ENCODE results near the gene CLSTN2. TPM values are rescaled to one million over a fixed set of nuclear protein-coding genes. Genes with fewer than 3 reads are reported as not detected.

The CLSTN2 gene
- total RNA-seq, 1 experiment from 2014 or later = 0.07 TPM

DNA sequence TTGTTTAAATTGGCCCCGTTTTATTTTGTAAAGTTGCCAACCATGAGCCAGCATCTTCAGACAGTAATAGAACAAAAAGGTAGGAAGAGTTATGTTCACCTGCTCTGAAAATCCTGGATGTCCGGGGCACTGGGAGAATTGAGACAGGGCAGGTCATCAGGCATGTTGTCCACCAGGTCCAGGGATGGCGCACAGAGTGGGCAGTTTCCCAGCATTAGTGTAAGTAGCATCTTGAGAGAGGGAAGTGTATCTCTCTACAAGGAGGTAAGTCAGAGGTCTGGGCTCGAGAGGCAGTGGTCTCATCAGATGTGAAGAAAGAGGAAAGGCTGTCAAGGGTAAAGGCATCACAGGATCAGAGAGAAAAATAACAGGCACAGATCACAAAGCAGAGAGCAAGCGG is 339.4 kb downstream of the CLSTN2 start:
- BruUV-seq (replicated peaks) = no TSS peak
- DNase-seq = no peak
- Mint-ChIP-seq H3K27ac (ENCODE audit: unreplicated experiment) (no peak overlapping the region), H3K4me1 (ENCODE audit: low read depth, unreplicated experiment) (no peaks in the 10 kb centered on the region), H3K36me3 (ENCODE audit: insufficient read depth, unreplicated experiment) (no peaks in the 10 kb centered on the region), H3K4me3 (ENCODE audit: low read depth, unreplicated experiment) (no peak overlapping the region), H3K9me3 (ENCODE audit: low read depth, unreplicated experiment) (no peaks in the 10 kb centered on the region), H3K27me3 (ENCODE audit: unreplicated experiment) (peaks cover 80% of the 10 kb centered on the region)
- intact Hi-C loops (cut with micrococcal nuclease; ENCODE audit: unreplicated experiment) = no loop called here
- CTCF ChIA-PET = no interaction called here
- TF ChIP-seq, protein P1, sequence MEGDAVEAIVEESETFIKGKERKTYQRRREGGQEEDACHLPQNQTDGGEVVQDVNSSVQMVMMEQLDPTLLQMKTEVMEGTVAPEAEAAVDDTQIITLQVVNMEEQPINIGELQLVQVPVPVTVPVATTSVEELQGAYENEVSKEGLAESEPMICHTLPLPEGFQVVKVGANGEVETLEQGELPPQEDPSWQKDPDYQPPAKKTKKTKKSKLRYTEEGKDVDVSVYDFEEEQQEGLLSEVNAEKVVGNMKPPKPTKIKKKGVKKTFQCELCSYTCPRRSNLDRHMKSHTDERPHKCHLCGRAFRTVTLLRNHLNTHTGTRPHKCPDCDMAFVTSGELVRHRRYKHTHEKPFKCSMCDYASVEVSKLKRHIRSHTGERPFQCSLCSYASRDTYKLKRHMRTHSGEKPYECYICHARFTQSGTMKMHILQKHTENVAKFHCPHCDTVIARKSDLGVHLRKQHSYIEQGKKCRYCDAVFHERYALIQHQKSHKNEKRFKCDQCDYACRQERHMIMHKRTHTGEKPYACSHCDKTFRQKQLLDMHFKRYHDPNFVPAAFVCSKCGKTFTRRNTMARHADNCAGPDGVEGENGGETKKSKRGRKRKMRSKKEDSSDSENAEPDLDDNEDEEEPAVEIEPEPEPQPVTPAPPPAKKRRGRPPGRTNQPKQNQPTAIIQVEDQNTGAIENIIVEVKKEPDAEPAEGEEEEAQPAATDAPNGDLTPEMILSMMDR (IDR thresholded peaks at IDR 0.05; ENCODE audit: unreplicated experiment) = no peak

DNA sequence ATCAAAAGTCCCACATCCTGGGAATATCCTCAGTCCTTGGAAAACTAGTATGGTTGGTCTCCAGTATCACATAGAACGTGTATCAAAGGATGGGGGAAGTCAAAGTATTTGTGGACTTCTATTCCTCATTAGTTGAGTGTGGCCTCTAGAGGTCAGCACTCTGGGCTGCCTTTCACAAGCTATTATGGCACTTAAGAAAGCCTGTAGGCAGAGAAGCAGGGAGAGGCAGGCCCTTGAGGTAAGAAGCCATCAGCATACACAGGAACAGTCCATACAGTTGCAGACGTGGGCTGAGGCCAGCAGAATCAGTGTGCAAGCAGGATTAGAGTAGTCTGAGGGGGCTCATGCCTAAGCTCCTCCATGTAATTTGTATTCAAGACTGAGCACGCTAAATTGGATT is 341.7 kb downstream of the CLSTN2 start:
- CTCF ChIA-PET = interaction anchor here (0.5 kb wide), 1 partner anchor 224 kb away, joined by 4 read pairs; no protein-coding TSS in a partner anchor

DNA sequence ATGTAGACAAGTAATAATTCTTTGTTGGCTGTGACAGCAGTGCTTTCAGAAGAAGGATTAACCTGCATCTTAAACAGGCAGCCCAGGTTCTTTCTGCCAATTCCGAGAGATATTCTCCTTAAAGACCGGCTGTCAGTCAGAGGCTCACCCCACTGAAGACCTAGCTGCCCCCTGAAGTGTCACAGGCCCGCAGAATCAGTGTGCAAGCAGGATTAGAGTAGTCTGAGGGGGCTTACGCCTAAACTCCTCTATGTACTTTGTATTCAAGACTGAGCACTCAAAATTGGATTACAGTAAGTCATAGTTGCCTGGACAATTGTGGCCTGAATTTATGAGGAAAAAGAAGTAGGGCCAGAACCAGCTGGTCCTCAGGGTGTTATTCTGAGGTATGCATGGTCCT is 342.9 kb downstream of the CLSTN2 start:
- Mint-ChIP-seq H3K4me3 (ENCODE audit: low read depth, unreplicated experiment) (no peak overlapping the region), H3K9me3 (ENCODE audit: low read depth, unreplicated experiment) (peaks cover 2% of the 10 kb centered on the region), H3K36me3 (ENCODE audit: insufficient read depth, unreplicated experiment) (no peaks in the 10 kb centered on the region), H3K27ac (ENCODE audit: unreplicated experiment) (no peak overlapping the region), H3K27me3 (ENCODE audit: unreplicated experiment) (peaks cover 78% of the 10 kb centered on the region), H3K4me1 (ENCODE audit: low read depth, unreplicated experiment) (no peaks in the 10 kb centered on the region)
- TF ChIP-seq, protein P1 (IDR thresholded peaks at IDR 0.05; ENCODE audit: unreplicated experiment) = no peak
- no TSS peak for BruUV-seq (replicated peaks)
- CTCF ChIA-PET = no interaction called here
- DNase-seq = no peak
- intact Hi-C loops (cut with micrococcal nuclease; ENCODE audit: unreplicated experiment) = loop anchor here (1.0 kb wide), 1 partner anchor 21 kb away; no protein-coding TSS in a partner anchor

More for the DNA sequence above, 341.7 kb downstream of the CLSTN2 start:
- H3K27ac Mint-ChIP-seq (ENCODE audit: unreplicated experiment) = no peak overlapping the region
- DNase-seq = peak; percentile 21
- H3K27me3 Mint-ChIP-seq (ENCODE audit: unreplicated experiment) = peaks cover 84% of the 10 kb centered on the region
- H3K4me1 Mint-ChIP-seq (ENCODE audit: low read depth, unreplicated experiment) = no peaks in the 10 kb centered on the region
- no peaks in the 10 kb centered on the region for H3K36me3 Mint-ChIP-seq (ENCODE audit: insufficient read depth, unreplicated experiment)
- BruUV-seq (replicated peaks) = no TSS peak
- intact Hi-C loops (cut with micrococcal nuclease; ENCODE audit: unreplicated experiment) = loop anchor here (1.0 kb wide), 1 partner anchor 461 kb away; no protein-coding TSS in a partner anchor
- TF ChIP-seq, protein P1 (IDR thresholded peaks at IDR 0.05; ENCODE audit: unreplicated experiment) = no peak
- H3K9me3 Mint-ChIP-seq (ENCODE audit: low read depth, unreplicated experiment) = peaks cover 2% of the 10 kb centered on the region
- no peak overlapping the region for H3K4me3 Mint-ChIP-seq (ENCODE audit: low read depth, unreplicated experiment)

DNA sequence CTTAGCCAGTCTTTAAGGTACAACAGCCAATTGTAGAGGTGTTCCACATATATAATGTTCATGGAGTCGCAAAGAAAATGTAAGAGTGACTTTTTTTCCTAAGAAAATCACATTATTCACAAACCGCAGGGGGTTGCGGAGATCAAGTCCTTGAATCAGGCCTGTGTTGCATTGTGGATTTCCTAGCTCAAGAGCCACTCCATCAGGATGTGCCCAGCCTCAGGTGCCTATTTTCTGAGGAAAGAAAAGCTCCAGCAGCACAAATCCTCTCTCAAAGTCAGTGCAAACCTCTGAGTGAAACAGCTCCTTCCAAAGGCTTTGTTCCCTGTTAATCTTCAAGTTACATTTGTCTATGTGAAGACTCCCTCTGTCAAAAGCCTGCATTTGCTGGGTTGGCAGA is 349.4 kb downstream of the CLSTN2 start:
- Mint-ChIP-seq H3K4me1 (ENCODE audit: low read depth, unreplicated experiment) (no peaks in the 10 kb centered on the region), H3K4me3 (ENCODE audit: low read depth, unreplicated experiment) (no peak overlapping the region), H3K36me3 (ENCODE audit: insufficient read depth, unreplicated experiment) (no peaks in the 10 kb centered on the region), H3K27me3 (ENCODE audit: unreplicated experiment) (peaks cover 57% of the 10 kb centered on the region), H3K27ac (ENCODE audit: unreplicated experiment) (no peak overlapping the region), H3K9me3 (ENCODE audit: low read depth, unreplicated experiment) (peaks cover 2% of the 10 kb centered on the region)
- BruUV-seq (replicated peaks) = no TSS peak
- TF ChIP-seq, protein P1 (IDR thresholded peaks at IDR 0.05; ENCODE audit: unreplicated experiment) = no peak
- DNase-seq = no peak
- CTCF ChIA-PET = interaction anchor here (1.0 kb wide), 1 partner anchor 8 kb away, joined by 3 read pairs; no protein-coding TSS in a partner anchor
- intact Hi-C loops (cut with micrococcal nuclease; ENCODE audit: unreplicated experiment) = no loop called here
